Measurements from ENCODE around the gene KCNK7.

KCNK7 gene

GRCh38 chr11:65625628-65626342 is 30.2 kb upstream of the KCNK7 start:
- DNase-seq (ENCODE audit: low read depth in 2 of 2) = no peak

- DNase-seq (ENCODE audit: low read depth in 2 of 2) = no peak
These were observed 29.5 kb upstream of the KCNK7 start for GRCh38 chr11:65624931-65625627.

- no peak for DNase-seq (ENCODE audit: low read depth in 2 of 2)
These were observed 28.4 kb upstream of the KCNK7 start for GRCh38 chr11:65623852-65624616.

- DNase-seq (ENCODE audit: low read depth in 2 of 2) = no peak
These were observed 27.6 kb upstream of the KCNK7 start for GRCh38 chr11:65623177-65623576.

- DNase-seq (ENCODE audit: low read depth in 2 of 2) = no peak
These were observed 26.4 kb upstream of the KCNK7 start for GRCh38 chr11:65622011-65622410.

GRCh38 chr11:65621460-65621859 is 25.9 kb upstream of the KCNK7 start:
- no peak for DNase-seq (ENCODE audit: low read depth in 2 of 2)

GRCh38 chr11:65620666-65621065 is 25.1 kb upstream of the KCNK7 start:
- DNase-seq (ENCODE audit: low read depth in 2 of 2) = no peak

- DNase-seq (ENCODE audit: low read depth in 2 of 2) = no peak
These were observed 23.8 kb upstream of the KCNK7 start for GRCh38 chr11:65619281-65619928.

GRCh38 chr11:65618763-65619162 is 23.2 kb upstream of the KCNK7 start:
- no peak for DNase-seq (ENCODE audit: low read depth in 2 of 2)

GRCh38 chr11:65617990-65618751 is 22.6 kb upstream of the KCNK7 start:
- DNase-seq (ENCODE audit: low read depth in 2 of 2) = no peak

GRCh38 chr11:65617136-65617850 is 21.7 kb upstream of the KCNK7 start:
- no peak for DNase-seq (ENCODE audit: low read depth in 2 of 2)

- no peak for DNase-seq (ENCODE audit: low read depth in 2 of 2)
These were observed 21.0 kb upstream of the KCNK7 start for GRCh38 chr11:65616575-65617001.

GRCh38 chr11:65615950-65616574 is 20.5 kb upstream of the KCNK7 start:
- DNase-seq (ENCODE audit: low read depth in 2 of 2) = no peak

GRCh38 chr11:65615229-65615949 is 19.8 kb upstream of the KCNK7 start, which contains the start of gene PCNX3:
Gene PCNX3 (plus strand): TSS chr11:65615776. CDS start chr11:65616312, 536 bp downstream.
- peak; percentile 100 for DNase-seq (ENCODE audit: low read depth in 2 of 2)

- DNase-seq (ENCODE audit: low read depth in 2 of 2) = no peak
These were observed 17.7 kb upstream of the KCNK7 start for GRCh38 chr11:65613091-65613928.

GRCh38 chr11:65612691-65613090 is 17.1 kb upstream of the KCNK7 start:
- DNase-seq (ENCODE audit: low read depth in 2 of 2) = no peak

- DNase-seq (ENCODE audit: low read depth in 2 of 2) = no peak
These were observed 16.4 kb upstream of the KCNK7 start for GRCh38 chr11:65611758-65612603.
